Measurements from ENCODE around the gene CLCA1. TPM values are rescaled to one million over a fixed set of nuclear protein-coding genes. Genes with fewer than 3 reads are reported as not detected.

CLCA1 gene
- total RNA-seq: not detected

GRCh38 chr1:86468501-86468977, at the start of gene CLCA1:
Gene CLCA1 (plus strand): TSS chr1:86468927. CDS start chr1:86468972, 45 bp downstream.
- 78 to 82% methylated on average over 7 of the region's 7 CpGs for WGBS, 2 donors
- TF ChIP-seq POLR2A (IDR thresholded peaks at IDR 0.05) (no peak), CTCF (IDR thresholded peaks at IDR 0.05) (no peak)
- intact Hi-C loops (cut with DNase I; ENCODE audit: low total_unique reads): no loop called here
- DNase-seq (ENCODE audit: low spot score in 2 of 2): no peak
- H3K4me3 ChIP-seq (ENCODE audit: low read depth, poor library complexity, severe bottlenecking): no peak within 1 kb of the TSS

- 26 to 32% methylated on average over 4 of the region's 4 CpGs for WGBS, 2 donors
- intact Hi-C loops (cut with DNase I; ENCODE audit: low total_unique reads): no loop called here
- no peak for TF ChIP-seq CTCF (IDR thresholded peaks at IDR 0.05)
- no peak for TF ChIP-seq POLR2A (IDR thresholded peaks at IDR 0.05)
- no peak overlapping the region for H3K4me3 ChIP-seq (ENCODE audit: low read depth, poor library complexity, severe bottlenecking)
- no peak for DNase-seq (ENCODE audit: low spot score in 2 of 2)
These were observed 49.3 kb upstream of the CLCA1 start for GRCh38 chr1:86419277-86419903.

GRCh38 chr1:86421601-86422280, 47.0 kb upstream of the CLCA1 start:
- DNase-seq (ENCODE audit: low spot score in 2 of 2): no peak
- 66 to 68% methylated on average over 7 of the region's 7 CpGs for WGBS, 2 donors
- no peak overlapping the region for H3K4me3 ChIP-seq (ENCODE audit: low read depth, poor library complexity, severe bottlenecking)
- intact Hi-C loops (cut with DNase I; ENCODE audit: low total_unique reads): no loop called here
- no peak for TF ChIP-seq CTCF (IDR thresholded peaks at IDR 0.05)
- TF ChIP-seq POLR2A (IDR thresholded peaks at IDR 0.05): no peak

DNA sequence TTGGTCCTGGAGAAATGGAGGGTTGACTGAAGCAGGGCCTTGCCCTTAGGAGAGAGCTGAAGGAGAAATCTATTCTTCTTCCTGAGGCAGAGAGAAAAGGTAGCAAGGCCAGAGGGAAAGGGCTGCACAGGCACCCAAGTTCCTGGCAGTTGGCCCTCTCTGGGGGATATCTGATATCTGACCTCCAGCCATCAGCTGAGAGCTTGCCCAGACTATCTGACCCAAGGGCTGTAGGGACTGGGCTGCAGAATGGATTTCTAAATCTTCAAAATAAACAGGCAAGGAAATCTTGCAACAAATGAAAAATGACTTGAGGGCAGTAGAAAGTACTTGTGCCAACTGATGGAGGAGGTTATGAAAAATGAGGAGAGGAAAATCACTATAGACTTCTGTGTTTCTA, 45.3 kb upstream of the CLCA1 start:
- intact Hi-C loops (cut with DNase I; ENCODE audit: low total_unique reads): no loop called here

GRCh38 chr1:86423873-86424272, 44.9 kb upstream of the CLCA1 start, which contains the start of gene CLCA2:
Gene CLCA2 (plus strand): TSS chr1:86424171. CDS start chr1:86424248, 77 bp downstream.
- DNase-seq (ENCODE audit: low spot score in 2 of 2): no peak
- TF ChIP-seq CTCF (IDR thresholded peaks at IDR 0.05) (no peak), POLR2A (IDR thresholded peaks at IDR 0.05) (no peak)
- no peak within 1 kb of the TSS for H3K4me3 ChIP-seq (ENCODE audit: low read depth, poor library complexity, severe bottlenecking)
- intact Hi-C loops (cut with DNase I; ENCODE audit: low total_unique reads): no loop called here

More for the DNA sequence above, 45.3 kb upstream of the CLCA1 start:
- no peak for TF ChIP-seq CTCF (IDR thresholded peaks at IDR 0.05)
- TF ChIP-seq POLR2A (IDR thresholded peaks at IDR 0.05): no peak
- no peak for DNase-seq (ENCODE audit: low spot score in 2 of 2)
- H3K4me3 ChIP-seq (ENCODE audit: low read depth, poor library complexity, severe bottlenecking): no peak overlapping the region

Data from lower leg skin (tissue), 4 donors.